Glomerular visceral epithelial cell (primary cell): ENCODE data around the gene PDRG1.
A peak's percentile ranks its signal among the peaks of the same experiment; 100 is the strongest.

Source experiments
- DNase-seq: peaks from one replicate; pipeline ENCODE4 v3.0.0-alpha.2; 2016; ENCODE audit errors: extremely low spot score

The PDRG1 gene

GRCh38 chr20:31951530-31952453, at the start of gene PDRG1:
Gene PDRG1, minus strand, starts transcription at chr20:31952046. Its CDS starts 85 bp downstream, at chr20:31951961.
- DNase-seq, result peak; percentile 98

DNA sequence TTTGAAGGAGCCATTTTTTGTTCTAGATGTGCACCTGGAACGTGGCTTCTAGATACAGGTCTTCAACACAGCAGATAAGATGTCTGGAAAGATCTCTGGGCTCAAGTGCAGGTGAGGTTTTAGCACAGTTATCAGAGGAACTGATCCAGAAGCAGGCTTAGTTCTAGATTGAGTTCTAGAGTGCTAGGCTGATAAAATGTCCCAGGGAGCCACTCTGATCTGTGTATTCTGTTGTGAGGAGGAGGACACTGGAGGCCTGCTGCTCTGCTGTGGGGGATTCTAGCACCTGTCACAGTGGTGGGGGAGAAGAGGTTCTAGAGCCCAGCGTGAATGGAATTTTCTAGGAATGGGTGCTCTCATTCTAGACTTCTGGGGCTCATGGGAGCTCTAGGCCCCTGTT, 46.4 kb upstream of the PDRG1 start:
- no peak for DNase-seq

GRCh38 chr20:31996996-31997395, 45.1 kb upstream of the PDRG1 start:
- no peak for DNase-seq

- no peak for DNase-seq
Measured at GRCh38 chr20:31992086-31992485, 40.2 kb upstream of the PDRG1 start.

GRCh38 chr20:31991339-31991705, 39.5 kb upstream of the PDRG1 start:
- no peak for DNase-seq

DNA sequence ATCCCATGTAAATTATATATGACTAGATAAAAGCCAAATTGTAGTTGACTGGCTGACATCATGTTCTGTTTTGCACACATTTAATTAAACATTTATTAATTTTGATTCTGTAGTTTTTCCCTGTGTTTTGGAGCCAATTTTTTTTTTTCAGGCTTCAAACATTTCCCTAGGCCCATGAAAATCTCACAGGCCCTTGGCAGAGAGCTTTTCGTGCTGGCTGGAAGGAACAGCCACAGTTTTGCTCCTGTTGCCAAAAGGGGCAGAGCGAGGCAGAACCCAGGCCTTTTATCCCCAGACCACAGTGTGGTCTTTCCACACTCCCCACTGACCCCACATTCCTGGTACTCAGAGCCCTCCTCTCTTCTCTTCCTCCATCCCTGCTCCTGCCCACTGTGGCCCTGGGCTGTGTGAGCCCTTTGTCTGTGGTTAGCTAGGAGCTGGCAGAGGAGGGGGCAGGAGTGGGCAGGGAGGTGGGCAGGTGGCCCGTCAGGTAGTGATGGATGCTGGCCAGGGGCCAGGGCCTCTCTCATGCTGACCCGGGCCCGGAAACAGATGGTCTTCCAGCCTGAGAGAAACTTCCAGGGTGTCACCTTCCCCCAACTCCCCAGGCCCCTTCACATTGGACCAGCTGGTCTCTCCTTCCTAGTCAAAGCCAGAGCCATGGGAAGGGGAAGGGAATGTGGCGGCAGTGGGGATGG, 38.9 kb upstream of the PDRG1 start:
- DNase-seq, result no peak

- no peak for DNase-seq
Measured at GRCh38 chr20:31989030-31989645, 37.3 kb upstream of the PDRG1 start.

- no peak for DNase-seq
Measured at GRCh38 chr20:31988430-31989015, 36.7 kb upstream of the PDRG1 start.

DNA sequence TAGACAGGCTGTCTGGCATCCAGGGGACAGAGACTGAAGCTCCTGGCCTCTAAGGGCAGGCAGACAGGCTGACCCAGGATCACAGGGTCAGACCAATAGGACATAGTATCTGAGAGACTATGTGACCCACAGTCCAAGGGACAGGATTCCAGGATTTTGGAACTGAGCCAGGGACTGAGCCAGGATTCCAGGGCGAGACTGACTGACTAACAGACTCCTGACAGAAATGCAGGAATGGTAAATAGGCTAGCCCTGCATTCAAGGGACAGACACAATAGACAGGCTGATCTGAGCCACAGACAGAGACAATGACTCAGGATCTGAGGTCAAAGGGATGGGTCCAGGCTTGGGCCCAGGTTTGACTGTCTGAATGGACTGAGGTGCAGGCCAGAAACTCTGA, 35.9 kb upstream of the PDRG1 start:
- peak; percentile 47 for DNase-seq

- no peak for DNase-seq
Measured at GRCh38 chr20:31984981-31985471, 33.2 kb upstream of the PDRG1 start.

DNA sequence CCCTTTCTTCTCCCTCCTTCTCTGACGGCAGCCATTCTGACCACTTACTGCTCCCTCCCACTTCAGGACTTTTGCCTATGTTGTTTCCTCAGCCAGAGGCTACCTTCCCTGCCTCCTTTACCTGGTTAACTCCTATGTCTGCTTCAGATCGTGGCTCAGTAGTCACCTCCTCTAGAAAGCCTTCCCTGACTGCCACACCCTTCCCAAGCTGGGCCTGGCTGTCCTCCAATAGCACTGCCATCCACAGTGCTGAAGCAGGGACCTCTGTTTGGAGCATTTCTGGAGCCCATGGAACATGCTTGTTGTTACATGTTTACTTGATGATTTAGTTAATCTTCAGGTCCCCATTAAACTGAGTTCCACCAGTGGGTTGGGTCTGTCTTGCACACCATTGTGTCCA, 29.9 kb upstream of the PDRG1 start:
- DNase-seq, result no peak

- DNase-seq, result no peak
Measured at GRCh38 chr20:31979713-31980426, 28.0 kb upstream of the PDRG1 start.

- no peak for DNase-seq
Measured at GRCh38 chr20:31977080-31977479, 25.2 kb upstream of the PDRG1 start.

DNA sequence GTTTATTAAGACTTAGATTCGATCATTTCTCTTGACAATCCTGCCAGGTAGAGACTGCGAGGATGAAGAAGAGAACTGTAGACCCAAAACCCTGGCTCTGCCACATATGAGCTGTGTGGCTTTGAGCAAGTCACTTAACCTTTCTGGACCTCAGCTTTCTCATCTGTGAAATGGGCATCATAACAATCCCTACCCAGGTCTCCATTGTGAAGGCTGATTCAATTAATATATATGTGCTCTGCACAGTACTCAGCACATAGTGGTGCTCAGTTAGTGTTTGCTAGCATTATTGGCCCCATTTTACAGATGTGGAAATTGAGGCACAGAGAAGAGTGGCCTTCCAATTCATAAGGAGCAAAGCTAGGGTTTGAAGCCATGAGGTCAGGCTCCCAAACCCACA, 24.0 kb upstream of the PDRG1 start:
- DNase-seq, result no peak

- no peak for DNase-seq
Measured at GRCh38 chr20:31974951-31975487, 23.2 kb upstream of the PDRG1 start.

GRCh38 chr20:31974296-31974695, 22.4 kb upstream of the PDRG1 start:
- no peak for DNase-seq

DNA sequence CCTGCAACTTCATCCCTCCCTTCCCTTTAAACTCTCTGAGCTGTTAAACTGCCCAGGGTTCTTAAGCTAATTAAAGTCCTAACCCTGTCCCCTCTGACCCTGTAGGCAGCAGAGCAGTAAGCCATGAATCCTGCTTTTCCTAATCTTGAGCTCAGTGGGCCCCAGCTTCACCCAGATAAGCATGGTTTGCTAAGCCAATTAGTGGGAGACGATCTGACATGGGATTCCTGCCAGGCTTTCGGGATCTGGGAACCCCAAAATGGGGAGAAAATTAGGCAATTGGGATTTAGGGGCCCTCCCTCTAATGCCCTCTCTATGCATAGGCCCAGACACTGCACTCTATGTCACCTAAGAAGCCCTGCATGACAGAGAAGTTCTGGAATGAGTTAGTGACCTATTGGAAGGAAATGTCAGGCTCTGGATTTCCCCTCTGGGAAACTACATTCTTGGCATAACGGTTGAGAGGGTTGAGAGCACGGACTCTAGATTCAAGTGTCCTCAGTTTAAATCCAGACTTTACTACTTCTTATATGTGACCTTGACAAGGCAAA, 20.7 kb upstream of the PDRG1 start:
- DNase-seq, result peak; percentile 71

- no peak for DNase-seq
Measured at GRCh38 chr20:31969991-31970390, 18.1 kb upstream of the PDRG1 start.

DNA sequence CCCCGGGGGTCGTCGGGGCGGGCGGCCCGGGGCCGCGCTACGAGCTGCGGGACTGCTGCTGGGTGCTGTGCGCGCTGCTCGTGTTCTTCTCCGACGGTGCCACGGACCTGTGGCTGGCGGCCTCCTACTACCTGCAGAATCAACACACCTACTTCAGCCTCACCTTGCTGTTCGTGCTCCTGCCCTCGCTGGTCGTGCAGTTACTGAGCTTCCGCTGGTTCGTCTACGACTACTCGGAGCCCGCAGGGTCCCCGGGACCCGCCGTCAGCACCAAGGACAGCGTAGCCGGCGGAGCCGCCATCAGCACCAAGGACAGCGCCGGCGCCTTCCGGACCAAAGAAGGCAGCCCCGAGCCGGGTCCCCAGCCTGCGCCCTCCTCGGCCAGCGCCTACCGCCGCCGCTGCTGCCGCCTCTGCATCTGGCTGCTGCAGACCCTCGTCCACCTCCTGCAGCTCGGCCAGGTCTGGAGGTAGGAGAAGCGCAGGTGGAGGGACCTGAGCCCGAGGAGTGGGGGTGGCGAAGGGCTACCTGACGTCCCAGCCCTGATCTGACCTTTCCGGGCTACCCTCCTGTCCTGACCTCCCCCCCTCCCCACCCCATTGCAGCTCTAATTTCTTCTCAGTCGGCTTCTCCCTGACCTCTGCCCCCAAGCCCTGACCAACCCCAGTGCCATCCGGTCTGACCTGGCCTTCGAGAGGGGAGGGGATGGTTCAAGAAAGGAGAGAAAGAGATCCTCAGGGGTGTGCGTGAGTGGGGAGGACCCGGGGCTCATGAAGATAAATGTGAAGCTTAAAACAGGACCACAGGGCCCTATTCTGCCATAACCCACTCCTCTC, 16.7 kb upstream of the PDRG1 start:
- peak; percentile 81 for DNase-seq

DNA sequence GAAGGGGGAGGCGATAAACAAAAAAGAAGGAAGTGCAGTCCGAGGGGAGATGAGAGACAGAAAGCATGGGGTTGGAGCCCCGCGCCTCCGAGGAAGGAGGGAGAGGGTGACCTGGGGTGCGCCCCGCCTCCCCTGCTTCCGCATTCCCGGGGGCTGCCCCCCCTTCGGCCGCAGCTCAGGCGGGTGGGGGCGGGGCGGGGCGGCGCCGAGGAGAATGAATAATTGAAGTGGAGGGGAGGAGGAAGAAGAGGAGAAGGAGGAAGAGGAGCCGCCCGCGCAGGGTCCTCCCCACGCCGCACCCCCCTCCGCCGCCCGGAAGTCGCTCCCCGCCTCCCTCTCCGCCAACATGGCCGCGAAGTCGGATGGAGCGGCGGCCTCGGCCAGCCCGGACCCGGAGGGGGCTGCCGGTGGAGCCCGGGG, 16.0 kb upstream of the PDRG1 start, which contains the start of gene XKR7:
TSS of gene XKR7 (plus strand) at position 322 of the 420 bp plus-strand sequence. CDS start at position 347, 25 bp downstream.
- DNase-seq, result peak; percentile 58
